Ishikawa (cell line): ENCODE measurements around the gene PRR13.

Experiments
- CEBPB ChIP-seq: IDR thresholded peaks from 2 replicates; pipeline ENCODE4 v1.6.1; 2012
- CREB1 ChIP-seq: IDR thresholded peaks from 2 replicates; pipeline ENCODE4 v1.6.1; 2012; ENCODE audit warnings: low read depth
- EGR1 ChIP-seq: IDR thresholded peaks from 2 replicates; pipeline ENCODE4 v1.6.1; 2012
- EP300 ChIP-seq: IDR thresholded peaks from 2 replicates; pipeline ENCODE4 v1.6.1; 2012; ENCODE audit warnings: borderline replicate concordance
- FOXM1 ChIP-seq: IDR thresholded peaks from 2 replicates; pipeline ENCODE4 v1.6.1; 2012; ENCODE audit warnings: low read depth, borderline replicate concordance
- MAX ChIP-seq: IDR thresholded peaks from 2 replicates; pipeline ENCODE4 v1.6.1; 2012
- NFIC ChIP-seq: IDR thresholded peaks from 2 replicates; pipeline ENCODE4 v1.6.1; 2012
- RAD21 ChIP-seq: IDR thresholded peaks from 2 replicates; pipeline ENCODE4 v1.6.1; 2012; ENCODE audit warnings: low read depth
- REST ChIP-seq: IDR thresholded peaks from 2 replicates; pipeline ENCODE4 v1.6.1; 2012; ENCODE audit warnings: low read depth, mild to moderate bottlenecking
- TAF1 ChIP-seq: IDR thresholded peaks from 2 replicates; pipeline ENCODE4 v1.6.1; 2012; ENCODE audit warnings: low read depth, mild to moderate bottlenecking
- TCF12 ChIP-seq: IDR thresholded peaks from 2 replicates; pipeline ENCODE4 v1.6.1; 2012; ENCODE audit warnings: low read depth
- TEAD4 ChIP-seq: IDR thresholded peaks from 2 replicates; pipeline ENCODE4 v1.6.1; 2012
- USF1 ChIP-seq: IDR thresholded peaks from 2 replicates; pipeline ENCODE4 v1.6.1; 2012
- YY1 ChIP-seq: IDR thresholded peaks from 2 replicates; pipeline ENCODE4 v1.6.1; 2012; ENCODE audit warnings: low read depth
- ZBTB7A ChIP-seq: IDR thresholded peaks from 2 replicates; pipeline ENCODE4 v1.6.1; 2012; ENCODE audit warnings: low read depth

Gene PRR13

GRCh38 chr12:53468282-53468681, 26.7 kb downstream of the PRR13 start:
- TF ChIP-seq ZBTB7A (no peak), FOXM1 (no peak), TAF1 (no peak), EP300 (no peak), MAX (no peak), CEBPB (no peak), NFIC (no peak), USF1 (no peak), YY1 (no peak), REST (no peak), TEAD4 (no peak), EGR1 (no peak)

GRCh38 chr12:53472056-53472582, 30.6 kb downstream of the PRR13 start:
- TF ChIP-seq FOXM1 (no peak), MAX (no peak)

GRCh38 chr12:53474077-53474476, 32.5 kb downstream of the PRR13 start:
- no peak for TF ChIP-seq EGR1
- no peak for TF ChIP-seq RAD21
- TF ChIP-seq TCF12, result no peak

GRCh38 chr12:53474819-53475218, 33.3 kb downstream of the PRR13 start:
- TF ChIP-seq YY1, result no peak
- no peak for TF ChIP-seq REST
- TF ChIP-seq EGR1, result no peak
- TF ChIP-seq FOXM1, result no peak

- TF ChIP-seq TCF12 (no peak), EGR1 (no peak), YY1 (no peak), USF1 (no peak), REST (no peak), RAD21 (no peak; the same call in 1 of the 2 replicates), MAX (no peak), CEBPB (no peak), EP300 (no peak), TEAD4 (no peak), ZBTB7A (no peak), CREB1 (no peak), FOXM1 (no peak), TAF1 (no peak), NFIC (no peak)
Observed at GRCh38 chr12:53476769-53477209, 35.3 kb downstream of the PRR13 start.
